Skeletal muscle tissue (tissue), 4 donors: ENCODE results near the gene FOXJ3. TPM values are rescaled to one million over a fixed set of nuclear protein-coding genes. Genes with fewer than 3 reads are reported as not detected.
"Not testable (repeated sequence)": the region's sequence is repeated elsewhere in the genome, so short reads cannot be mapped to it uniquely, and the experiment has no call there.

Experiments used
- H3K27ac ChIP-seq: one replicate; pipeline ENCODE4 v1.7.0; 2013; ENCODE audit warnings: mild to moderate bottlenecking, low read depth, low read length, inconsistent platforms
- H3K27me3 ChIP-seq, 3 donors: one replicate each; pipeline ENCODE4 v1.7.0; 2013; ENCODE audit warnings: low read length in 3 of 3; ENCODE audit not compliant: control insufficient read depth in 3 of 3, insufficient read depth in 3 of 3
- H3K36me3 ChIP-seq, 3 donors: one replicate each; pipeline ENCODE4 v1.7.0; 2013; ENCODE audit warnings: low read length in 3 of 3; ENCODE audit not compliant: control insufficient read depth in 3 of 3, insufficient read depth in 3 of 3
- H3K4me1 ChIP-seq, 3 donors: one replicate each; pipeline ENCODE4 v1.7.0; 2013; ENCODE audit warnings: low read length in 3 of 3, mild to moderate bottlenecking in 3 of 3; ENCODE audit not compliant: control insufficient read depth in 3 of 3, insufficient read depth in 3 of 3
- H3K4me3 ChIP-seq, 3 donors: one replicate each; pipeline ENCODE4 v1.7.0; 2013; ENCODE audit warnings: low read length in 3 of 3
- H3K9ac ChIP-seq, 3 donors: one replicate each; pipeline ENCODE4 v1.7.0; 2013; ENCODE audit warnings: low read length in 3 of 3, mild to moderate bottlenecking in 3 of 3, moderate library complexity in 2 of 3, low read depth in 1 of 3
- H3K9me3 ChIP-seq, 3 donors: one replicate each; pipeline ENCODE4 v1.7.0; 2013; ENCODE audit warnings: low read length in 3 of 3; ENCODE audit not compliant: control insufficient read depth in 3 of 3
- total RNA-seq: library from RNA; depleted of rRNA; stranded (reverse); fragments of >200 nt; gene quantifications from one replicate; pipeline ENCODE4 v1.2.3, GENCODE V29; 2014
- donor health status: Osteomylitis.

FOXJ3 gene
- total RNA-seq, 1 donor from 2014 or later: 65.2 TPM

- H3K9ac ChIP-seq, H3K27ac ChIP-seq, H3K27me3 ChIP-seq, H3K9me3 ChIP-seq, H3K4me3 ChIP-seq, H3K36me3 ChIP-seq: not testable (repeated sequence)
- peaks cover 20 to 28% (median 22%) of the 10 kb centered on the region in 3 donors for H3K4me1 ChIP-seq
Measured at GRCh38 chr1:42206930-42207329, 128.1 kb downstream of the FOXJ3 start.

DNA sequence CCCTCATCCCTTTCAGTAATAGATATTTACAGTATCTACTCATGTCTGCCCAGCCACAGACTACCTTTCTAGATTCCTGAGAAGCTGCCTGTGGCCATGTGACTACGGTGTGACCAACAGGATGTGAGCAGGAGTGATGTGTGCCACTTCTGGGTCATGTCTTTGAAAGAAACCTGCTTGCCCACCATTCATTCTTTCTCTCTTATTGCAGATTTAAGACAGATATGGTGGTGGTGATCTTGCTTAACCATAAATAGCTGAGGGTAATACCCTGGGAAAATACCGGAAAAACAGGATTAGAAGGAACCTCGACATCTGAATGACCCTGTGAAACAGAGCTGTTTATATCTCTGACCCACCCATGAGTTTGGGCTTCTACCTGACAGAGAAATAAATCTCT, 128.9 kb downstream of the FOXJ3 start:
- H3K27ac ChIP-seq: no peak overlapping the region
- peaks cover 16 to 25% (median 18%) of the 10 kb centered on the region in 3 donors for H3K4me1 ChIP-seq
- H3K36me3 ChIP-seq: peaks cover 0 to 3% (median 2%) of the 10 kb centered on the region in 3 donors
- H3K9me3 ChIP-seq: no peaks in the 10 kb centered on the region
- H3K9ac ChIP-seq: no peak overlapping the region
- no peaks in the 10 kb centered on the region for H3K27me3 ChIP-seq
- H3K4me3 ChIP-seq: no peak overlapping the region

- Histone ChIP-seq H3K9me3 (no peaks in the 10 kb centered on the region), H3K9ac (no peak overlapping the region), H3K27ac (no peak overlapping the region), H3K4me1 (no peaks in the 10 kb centered on the region), H3K36me3 (peaks cover 0 to 6% (median 6%) of the 10 kb centered on the region in 3 donors), H3K27me3 (no peaks in the 10 kb centered on the region), H3K4me3 (no peak overlapping the region)
Measured at GRCh38 chr1:42201986-42202385, 133.0 kb downstream of the FOXJ3 start.

DNA sequence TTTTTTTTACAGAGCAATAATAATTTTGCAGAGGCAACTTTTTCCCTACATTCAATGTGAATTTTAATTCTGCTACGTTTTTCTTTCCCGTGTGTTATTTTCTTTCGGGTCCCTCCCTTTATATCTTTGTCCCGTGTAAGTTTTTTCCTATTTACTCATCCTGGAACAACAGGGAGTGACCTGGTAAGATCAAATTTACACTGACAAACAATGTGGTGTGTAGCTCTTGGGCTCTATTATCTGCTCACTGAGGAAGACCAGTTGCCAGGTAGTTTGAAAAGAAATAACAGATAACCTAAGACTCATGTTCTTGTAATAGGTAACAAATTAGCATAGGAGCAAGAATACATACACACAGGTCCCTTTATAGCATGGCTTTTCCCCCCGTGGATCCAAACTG, 136.8 kb downstream of the FOXJ3 start:
- Histone ChIP-seq H3K27me3 (no peaks in the 10 kb centered on the region), H3K9ac (no peak overlapping the region), H3K4me1 (no peaks in the 10 kb centered on the region), H3K27ac (no peak overlapping the region), H3K4me3 (no peak overlapping the region), H3K9me3 (no peaks in the 10 kb centered on the region), H3K36me3 (peaks cover 3 to 16% (median 14%) of the 10 kb centered on the region in 3 donors)

- H3K9me3 ChIP-seq: no peaks in the 10 kb centered on the region
- H3K9ac ChIP-seq: no peak overlapping the region
- no peak overlapping the region for H3K27ac ChIP-seq
- H3K36me3 ChIP-seq: peaks cover 9 to 21% (median 18%) of the 10 kb centered on the region in 3 donors
- H3K4me1 ChIP-seq: no peaks in the 10 kb centered on the region
- H3K27me3 ChIP-seq: no peaks in the 10 kb centered on the region
- no peak overlapping the region for H3K4me3 ChIP-seq
Measured at GRCh38 chr1:42195841-42196240, 139.2 kb downstream of the FOXJ3 start.

DNA sequence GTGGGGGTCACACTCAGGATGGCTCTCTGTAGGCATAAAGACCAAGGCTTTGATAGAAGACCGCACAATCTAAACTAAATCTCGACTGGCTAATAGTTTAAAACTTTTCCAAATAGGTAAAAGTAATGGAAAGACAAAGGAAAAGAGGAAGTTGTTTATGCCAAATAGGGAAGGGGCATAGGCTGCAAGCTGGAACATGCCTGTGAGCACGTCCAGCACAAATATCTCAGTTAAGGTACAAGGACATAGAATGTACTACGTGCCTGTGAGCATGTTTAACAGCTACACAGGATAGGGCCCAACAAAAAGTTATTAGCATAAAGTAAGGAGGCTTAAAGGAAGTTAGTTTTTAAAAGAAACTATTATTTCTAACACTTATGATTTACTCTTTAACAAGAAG, 142.9 kb downstream of the FOXJ3 start:
- Histone ChIP-seq H3K27ac (no peak overlapping the region), H3K27me3 (no peaks in the 10 kb centered on the region), H3K36me3 (peaks cover 9 to 31% (median 16%) of the 10 kb centered on the region in 3 donors), H3K9me3 (no peaks in the 10 kb centered on the region), H3K4me1 (no peaks in the 10 kb centered on the region), H3K4me3 (no peak overlapping the region), H3K9ac (no peak overlapping the region)

GRCh38 chr1:42191319-42191718, 143.7 kb downstream of the FOXJ3 start:
- no peak overlapping the region for H3K27ac ChIP-seq
- no peak overlapping the region for H3K9ac ChIP-seq
- no peaks in the 10 kb centered on the region for H3K4me1 ChIP-seq
- no peak overlapping the region for H3K4me3 ChIP-seq
- peaks cover 9 to 28% (median 16%) of the 10 kb centered on the region in 3 donors for H3K36me3 ChIP-seq
- no peaks in the 10 kb centered on the region for H3K27me3 ChIP-seq
- H3K9me3 ChIP-seq: no peaks in the 10 kb centered on the region

GRCh38 chr1:42189931-42190853, 144.8 kb downstream of the FOXJ3 start:
- Histone ChIP-seq H3K9ac (no peak overlapping the region), H3K4me1 (no peaks in the 10 kb centered on the region), H3K27me3 (no peaks in the 10 kb centered on the region), H3K27ac (no peak overlapping the region), H3K4me3 (no peak overlapping the region), H3K9me3 (no peaks in the 10 kb centered on the region), H3K36me3 (peaks cover 6 to 22% (median 15%) of the 10 kb centered on the region in 3 donors)

- H3K4me3 ChIP-seq: no peak overlapping the region
- H3K9me3 ChIP-seq: no peaks in the 10 kb centered on the region
- H3K27me3 ChIP-seq: no peaks in the 10 kb centered on the region
- no peak overlapping the region for H3K27ac ChIP-seq
- H3K4me1 ChIP-seq: no peaks in the 10 kb centered on the region
- no peak overlapping the region for H3K9ac ChIP-seq
- H3K36me3 ChIP-seq: peaks cover 10 to 25% (median 14%) of the 10 kb centered on the region in 3 donors
Measured at GRCh38 chr1:42186152-42186551, 148.9 kb downstream of the FOXJ3 start.

GRCh38 chr1:42184616-42185015, 150.4 kb downstream of the FOXJ3 start:
- Histone ChIP-seq H3K36me3 (peaks cover 11 to 24% (median 18%) of the 10 kb centered on the region in 3 donors), H3K27ac (no peak overlapping the region)

More at GRCh38 chr1:42184616-42185015, 150.4 kb downstream of the FOXJ3 start:
- Histone ChIP-seq H3K4me3 (no peak overlapping the region), H3K9ac (no peak overlapping the region), H3K4me1 (no peaks in the 10 kb centered on the region), H3K27me3 (no peaks in the 10 kb centered on the region), H3K9me3 (no peaks in the 10 kb centered on the region)
